ENCODE measurements around the gene ANKFN1.

ANKFN1 gene

GRCh38 chr17:56482229-56482628, 329.0 kb downstream of the ANKFN1 start:
- Histone ChIP-seq H3K36me3 (ENCODE audit: control insufficient read depth in 1 of 2, insufficient read depth in 2 of 2, low read length in 2 of 2) (no peaks in the 10 kb centered on the region), H2AK5ac (ENCODE audit: low read length) (no peak overlapping the region), H3K79me1 (ENCODE audit: low read length) (no peaks in the 10 kb centered on the region), H2BK5ac (ENCODE audit: low read depth, low read length, poor library complexity) (no peak overlapping the region), H2AFZ (ENCODE audit: insufficient read depth, low read length, poor library complexity) (no peak overlapping the region), H2BK12ac (ENCODE audit: low read length) (no peak overlapping the region), H3K23ac (ENCODE audit: low read length) (peak overlapping the region; percentile 7), H3K14ac (ENCODE audit: low read length) (no peak overlapping the region), H4K8ac (ENCODE audit: low read depth, low read length) (no peak overlapping the region), H2BK120ac (ENCODE audit: insufficient read depth, low read length, poor library complexity) (no peak overlapping the region), H3K4me3 (ENCODE audit: low read depth, low read length) (no peak overlapping the region), H3K4ac (ENCODE audit: low read depth, low read length) (no peak overlapping the region), H3K18ac (ENCODE audit: low read length) (no peak overlapping the region), H3K79me2 (ENCODE audit: control insufficient read depth, insufficient read depth, low read length, poor library complexity) (no peaks in the 10 kb centered on the region), H3K4me2 (ENCODE audit: low read length) (no peak overlapping the region), H3K27ac (ENCODE audit: low read depth, low read length) (no peak overlapping the region), H3K9me3 (ENCODE audit: insufficient read depth, low read depth, low read length) (no peaks in the 10 kb centered on the region), H3K4me1 (ENCODE audit: control insufficient read depth in 1 of 2, insufficient read depth in 2 of 2, low read length in 2 of 2) (no peaks in the 10 kb centered on the region), H3K27me3 (ENCODE audit: insufficient read depth, low read length) (no peaks in the 10 kb centered on the region), H3K9ac (ENCODE audit: low read length) (no peak overlapping the region), H4K12ac (ENCODE audit: low read depth, low read length) (no peak overlapping the region), H4K91ac (ENCODE audit: low read depth, low read length) (no peak overlapping the region)
- WGBS (ENCODE audit: extremely low coverage, insufficient coverage, insufficient read length) = no CpG with 5 or more reads among the region's 6 CpGs
- DNase-seq = no peak

- Histone ChIP-seq H3K9me3 (ENCODE audit: insufficient read depth, low read depth, low read length) (no peaks in the 10 kb centered on the region), H3K4me2 (ENCODE audit: low read length) (no peak overlapping the region), H4K8ac (ENCODE audit: low read depth, low read length) (no peak overlapping the region), H3K23ac (ENCODE audit: low read length) (no peak overlapping the region), H3K4me3 (ENCODE audit: low read depth, low read length) (no peak overlapping the region), H4K91ac (ENCODE audit: low read depth, low read length) (no peak overlapping the region), H3K27ac (ENCODE audit: low read depth, low read length) (no peak overlapping the region), H3K18ac (ENCODE audit: low read length) (no peak overlapping the region), H2AFZ (ENCODE audit: insufficient read depth, low read length, poor library complexity) (no peak overlapping the region), H2BK12ac (ENCODE audit: low read length) (no peak overlapping the region), H3K9ac (ENCODE audit: low read length) (no peak overlapping the region), H3K36me3 (ENCODE audit: control insufficient read depth in 1 of 2, insufficient read depth in 2 of 2, low read length in 2 of 2) (no peaks in the 10 kb centered on the region), H3K14ac (ENCODE audit: low read length) (no peak overlapping the region), H3K79me1 (ENCODE audit: low read length) (peaks cover 2% of the 10 kb centered on the region), H2BK5ac (ENCODE audit: low read depth, low read length, poor library complexity) (no peak overlapping the region), H4K12ac (ENCODE audit: low read depth, low read length) (no peak overlapping the region), H3K4ac (ENCODE audit: low read depth, low read length) (no peak overlapping the region), H3K79me2 (ENCODE audit: control insufficient read depth, insufficient read depth, low read length, poor library complexity) (no peaks in the 10 kb centered on the region), H3K27me3 (ENCODE audit: insufficient read depth, low read length) (no peaks in the 10 kb centered on the region), H3K4me1 (ENCODE audit: control insufficient read depth in 1 of 2, insufficient read depth in 2 of 2, low read length in 2 of 2) (no peaks in the 10 kb centered on the region), H2BK120ac (ENCODE audit: insufficient read depth, low read length, poor library complexity) (no peak overlapping the region), H2AK5ac (ENCODE audit: low read length) (no peak overlapping the region)
- DNase-seq = no peak
Observed at GRCh38 chr17:56486732-56487131, 333.5 kb downstream of the ANKFN1 start.

DNA sequence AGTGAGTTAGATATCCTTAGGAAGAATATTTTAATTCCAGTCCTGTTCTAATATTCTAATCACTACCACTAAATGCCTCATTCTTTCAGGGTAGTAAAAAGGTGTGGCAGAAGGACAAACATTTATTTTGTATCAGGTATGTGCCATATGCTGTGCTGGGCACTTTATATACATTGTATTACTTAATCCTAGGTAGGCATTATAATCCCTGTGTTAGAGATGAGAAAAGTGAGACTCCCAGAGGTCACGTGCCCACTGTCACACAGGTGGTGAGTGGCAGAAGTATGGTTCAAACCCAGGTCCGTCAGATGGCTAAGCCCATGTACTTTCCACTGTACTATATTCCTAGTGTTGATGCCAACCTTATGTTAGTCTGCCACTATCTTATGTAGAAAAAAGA, 335.5 kb downstream of the ANKFN1 start:
- no peak overlapping the region for H2AK5ac ChIP-seq (ENCODE audit: low read length)
- WGBS (ENCODE audit: extremely low coverage, insufficient coverage, insufficient read length) = no CpG with 5 or more reads among the region's 2 CpGs

GRCh38 chr17:56489980-56490379, 336.7 kb downstream of the ANKFN1 start:
- no peaks in the 10 kb centered on the region for H3K27me3 ChIP-seq (ENCODE audit: insufficient read depth, low read length)
- H3K9me3 ChIP-seq (ENCODE audit: insufficient read depth, low read depth, low read length) = no peaks in the 10 kb centered on the region
- no peak overlapping the region for H4K8ac ChIP-seq (ENCODE audit: low read depth, low read length)
- no peak overlapping the region for H3K4me3 ChIP-seq (ENCODE audit: low read depth, low read length)
- no peak overlapping the region for H3K14ac ChIP-seq (ENCODE audit: low read length)
- no peak for DNase-seq
- no peak overlapping the region for H2BK5ac ChIP-seq (ENCODE audit: low read depth, low read length, poor library complexity)
- no peak overlapping the region for H3K4me2 ChIP-seq (ENCODE audit: low read length)
- H3K79me2 ChIP-seq (ENCODE audit: control insufficient read depth, insufficient read depth, low read length, poor library complexity) = no peaks in the 10 kb centered on the region
- H4K12ac ChIP-seq (ENCODE audit: low read depth, low read length) = no peak overlapping the region
- peaks cover 2% of the 10 kb centered on the region for H3K79me1 ChIP-seq (ENCODE audit: low read length)
- H2BK120ac ChIP-seq (ENCODE audit: insufficient read depth, low read length, poor library complexity) = no peak overlapping the region
- H3K4ac ChIP-seq (ENCODE audit: low read depth, low read length) = no peak overlapping the region
- H4K91ac ChIP-seq (ENCODE audit: low read depth, low read length) = no peak overlapping the region
- H2AFZ ChIP-seq (ENCODE audit: insufficient read depth, low read length, poor library complexity) = no peak overlapping the region
- H3K4me1 ChIP-seq (ENCODE audit: control insufficient read depth in 1 of 2, insufficient read depth in 2 of 2, low read length in 2 of 2) = no peaks in the 10 kb centered on the region
- no peak overlapping the region for H3K23ac ChIP-seq (ENCODE audit: low read length)
- no peak overlapping the region for H3K18ac ChIP-seq (ENCODE audit: low read length)
- H3K9ac ChIP-seq (ENCODE audit: low read length) = no peak overlapping the region
- H2BK12ac ChIP-seq (ENCODE audit: low read length) = no peak overlapping the region
- H2AK5ac ChIP-seq (ENCODE audit: low read length) = no peak overlapping the region
- no CpG with 5 or more reads among the region's 2 CpGs for WGBS (ENCODE audit: extremely low coverage, insufficient coverage, insufficient read length)
- H3K36me3 ChIP-seq (ENCODE audit: control insufficient read depth in 1 of 2, insufficient read depth in 2 of 2, low read length in 2 of 2) = no peaks in the 10 kb centered on the region
- no peak overlapping the region for H3K27ac ChIP-seq (ENCODE audit: low read depth, low read length)

More for the DNA sequence above, 335.5 kb downstream of the ANKFN1 start:
- no peak overlapping the region for H4K12ac ChIP-seq (ENCODE audit: low read depth, low read length)
- no peak overlapping the region for H4K91ac ChIP-seq (ENCODE audit: low read depth, low read length)
- no peak overlapping the region for H2AFZ ChIP-seq (ENCODE audit: insufficient read depth, low read length, poor library complexity)
- H3K18ac ChIP-seq (ENCODE audit: low read length) = no peak overlapping the region
- H3K9me3 ChIP-seq (ENCODE audit: insufficient read depth, low read depth, low read length) = no peaks in the 10 kb centered on the region
- no peak overlapping the region for H2BK120ac ChIP-seq (ENCODE audit: insufficient read depth, low read length, poor library complexity)
- peaks cover 2% of the 10 kb centered on the region for H3K79me1 ChIP-seq (ENCODE audit: low read length)
- H2BK12ac ChIP-seq (ENCODE audit: low read length) = no peak overlapping the region
- H4K8ac ChIP-seq (ENCODE audit: low read depth, low read length) = no peak overlapping the region
- H3K23ac ChIP-seq (ENCODE audit: low read length) = no peak overlapping the region
- no peak overlapping the region for H3K27ac ChIP-seq (ENCODE audit: low read depth, low read length)
- no peak overlapping the region for H3K14ac ChIP-seq (ENCODE audit: low read length)
- H3K79me2 ChIP-seq (ENCODE audit: control insufficient read depth, insufficient read depth, low read length, poor library complexity) = no peaks in the 10 kb centered on the region
- H3K9ac ChIP-seq (ENCODE audit: low read length) = no peak overlapping the region
- H3K4me1 ChIP-seq (ENCODE audit: control insufficient read depth in 1 of 2, insufficient read depth in 2 of 2, low read length in 2 of 2) = no peaks in the 10 kb centered on the region
- H3K4me3 ChIP-seq (ENCODE audit: low read depth, low read length) = no peak overlapping the region
- no peak overlapping the region for H3K4me2 ChIP-seq (ENCODE audit: low read length)
- H2BK5ac ChIP-seq (ENCODE audit: low read depth, low read length, poor library complexity) = no peak overlapping the region
- DNase-seq = no peak
- H3K27me3 ChIP-seq (ENCODE audit: insufficient read depth, low read length) = no peaks in the 10 kb centered on the region
- H3K4ac ChIP-seq (ENCODE audit: low read depth, low read length) = no peak overlapping the region
- H3K36me3 ChIP-seq (ENCODE audit: control insufficient read depth in 1 of 2, insufficient read depth in 2 of 2, low read length in 2 of 2) = no peaks in the 10 kb centered on the region

Data from trophoblast cell (in vitro differentiated cells and primary cell).